GM23248 (cell line): Measurements from ENCODE around the gene ST3GAL5. TPM values are rescaled to one million over a fixed set of nuclear protein-coding genes. Genes with fewer than 3 reads are reported as not detected.
A peak's percentile ranks its signal among the peaks of the same experiment; 100 is the strongest.

Experiments used
- DNase-seq: peaks from one replicate; pipeline ENCODE4 v3.0.0-alpha.2; 2015
- H2AFZ ChIP-seq: fragments of 200-600 bp; sonication (generic); 2 replicates; pipeline ENCODE4 v1.6.1; 2016; ENCODE audit warnings: antibody characterized with exemption
- H3F3A ChIP-seq: fragments of 200-600 bp; sonication (generic); 2 replicates; pipeline ENCODE4 v1.6.1; 2016; ENCODE audit warnings: mild to moderate bottlenecking, antibody characterized with exemption, mixed run types; ENCODE audit not compliant: insufficient read depth
- H3K27ac ChIP-seq: fragments of 200-600 bp; sonication (generic); 2 replicates; pipeline ENCODE4 v1.5.1; 2016; ENCODE audit warnings: mild to moderate bottlenecking
- H3K27me3 ChIP-seq: fragments of 200-600 bp; sonication (generic); replicated peaks from 2 replicates; pipeline ENCODE4 v1.6.1; 2016; ENCODE audit warnings: mild to moderate bottlenecking; ENCODE audit not compliant: insufficient read depth
- H3K36me3 ChIP-seq: fragments of 200-600 bp; sonication (generic); 2 replicates; pipeline ENCODE4 v1.6.1; 2016; ENCODE audit warnings: low read depth, mild to moderate bottlenecking
- H3K4me1 ChIP-seq: fragments of 200-600 bp; sonication (generic); 2 replicates; pipeline ENCODE4 v1.6.1; 2016; ENCODE audit warnings: mild to moderate bottlenecking; ENCODE audit not compliant: insufficient read depth
- H3K4me2 ChIP-seq: fragments of 200-600 bp; sonication (generic); one replicate; pipeline ENCODE4 v1.6.1; 2016; ENCODE audit warnings: mild to moderate bottlenecking; ENCODE audit not compliant: unreplicated experiment
- H3K4me3 ChIP-seq: fragments of 200-600 bp; sonication (generic); 2 replicates; pipeline ENCODE4 v1.5.1; 2016; ENCODE audit warnings: mild to moderate bottlenecking
- H3K79me2 ChIP-seq: fragments of 200-600 bp; sonication (generic); 2 replicates; pipeline ENCODE4 v1.6.1; 2016; ENCODE audit warnings: mild to moderate bottlenecking; ENCODE audit not compliant: insufficient read depth
- H3K9ac ChIP-seq: fragments of 200-600 bp; sonication (generic); 2 replicates; pipeline ENCODE4 v1.6.1; 2016; ENCODE audit warnings: mild to moderate bottlenecking
- H3K9me2 ChIP-seq: fragments of 200-600 bp; sonication (generic); 2 replicates; pipeline ENCODE4 v1.6.1; 2016; ENCODE audit warnings: mixed run types, mild to moderate bottlenecking, moderate library complexity; ENCODE audit not compliant: insufficient read depth
- H3K9me3 ChIP-seq: fragments of 200-600 bp; sonication (generic); one replicate; pipeline ENCODE4 v1.6.1; 2017; ENCODE audit warnings: low read depth
- H4K20me1 ChIP-seq: fragments of 200-600 bp; sonication (generic); 2 replicates; pipeline ENCODE4 v1.6.0; 2016; ENCODE audit not compliant: insufficient read depth
- EZH2 ChIP-seq: fragments of 200-600 bp; sonication (generic); IDR thresholded peaks from 2 replicates; pipeline ENCODE4 v1.6.1; 2018; ENCODE audit warnings: antibody characterized with exemption, mild to moderate bottlenecking; ENCODE audit not compliant: insufficient read depth, poor library complexity, severe bottlenecking
- EZH2phosphoT487 ChIP-seq: fragments of 200-600 bp; sonication (generic); IDR thresholded peaks from 2 replicates; pipeline ENCODE4 v1.6.1; 2018; ENCODE audit warnings: antibody characterized with exemption, moderate library complexity, mild to moderate bottlenecking, low read depth; ENCODE audit not compliant: insufficient read depth
- WGBS, 2 experiments: methylation state at CpG; one replicate each; pipeline ENCODE4 v1.1.6; 2015 to 2017; ENCODE audit warnings: low lambda C conversion rate in 2 of 2, low coverage in 1 of 2; ENCODE audit errors: missing lambda C conversion rate in 2 of 2; 5-methylcytosine and 5-hydroxymethylcytosine counted together
- in situ Hi-C: fragments of 300-500 bp; cut with MboI; formaldehyde crosslinking; loops from 2 replicates; pipeline ENCODE4 v1.15.0; 2020
- polyA plus RNA-seq: library from polyadenylated mRNA; unstranded; fragments of >200 nt; fragmentation: Nextera tagmentation; extraction: Ambion mirVana; gene quantifications from 2 replicates; pipeline ENCODE4 v1.2.1, GENCODE V29; 2016
- total RNA-seq: library from RNA; depleted of rRNA; stranded (reverse); fragments of >200 nt; shearing (Covaris generic); gene quantifications from 2 replicates; pipeline ENCODE4 v1.2.3, GENCODE V29; 2014

Gene ST3GAL5
- total and polyA plus RNA-seq, 2 experiments from 2014 or later = 16.4 to 21.0 TPM

DNA sequence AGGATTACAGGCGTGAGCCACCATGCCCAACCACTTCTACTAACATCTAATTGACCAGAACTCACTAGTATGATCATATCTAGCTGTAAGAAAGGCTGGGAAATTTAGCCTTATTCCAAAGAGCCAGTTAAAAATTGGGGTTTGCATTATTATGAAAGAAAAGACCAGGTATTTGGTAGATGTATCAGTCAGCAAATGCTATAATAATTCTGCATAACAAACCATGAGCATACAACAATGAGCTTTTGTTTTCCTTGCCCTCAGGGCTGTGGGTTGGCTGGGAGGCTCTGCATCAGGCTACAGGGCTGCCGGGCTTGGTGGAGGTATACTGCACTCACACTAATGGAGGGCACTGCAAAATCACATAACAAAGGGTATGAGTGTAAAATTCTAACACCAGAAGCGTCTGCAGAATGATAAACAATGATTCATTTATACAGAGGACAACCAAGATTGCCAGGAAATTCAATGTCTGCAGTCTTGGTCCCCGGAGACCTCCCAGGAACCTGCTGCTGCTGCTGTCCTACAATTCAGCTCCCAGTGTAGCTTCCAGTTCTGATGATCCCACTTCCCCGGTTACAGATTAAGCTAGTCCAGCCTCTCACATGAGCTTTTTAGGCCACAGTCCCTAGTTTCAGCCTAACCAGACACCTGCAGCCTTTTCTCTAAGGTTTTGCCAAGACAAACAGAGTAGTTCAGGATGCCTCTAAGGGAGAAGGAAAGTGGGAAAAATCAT, 32.2 kb upstream of the ST3GAL5 start:
- no peak for TF ChIP-seq EZH2phosphoT487
- TF ChIP-seq EZH2 = no peak
- H3F3A ChIP-seq = peaks cover 30% of the 10 kb centered on the region
- H4K20me1 ChIP-seq = no peaks in the 10 kb centered on the region
- no peaks in the 10 kb centered on the region for H3K27me3 ChIP-seq
- H3K79me2 ChIP-seq = no peaks in the 10 kb centered on the region
- H3K4me1 ChIP-seq = peaks cover 19% of the 10 kb centered on the region; the same call in 1 of the 2 replicates
- WGBS, 2 experiments = 43 to 46% methylated on average over 5 of the region's 5 CpGs
- DNase-seq = peak; percentile 73
- H2AFZ ChIP-seq = no peak overlapping the region
- H3K36me3 ChIP-seq = no peaks in the 10 kb centered on the region
- no peak overlapping the region for H3K4me3 ChIP-seq
- no peak overlapping the region for H3K9ac ChIP-seq
- H3K4me2 ChIP-seq = no peak overlapping the region
- in situ Hi-C loops = no loop called here
- H3K27ac ChIP-seq = no peak overlapping the region
- no peaks in the 10 kb centered on the region for H3K9me2 ChIP-seq
- H3K9me3 ChIP-seq = no peaks in the 10 kb centered on the region

- Histone ChIP-seq H3K27ac (no peak overlapping the region), H3K9me3 (no peaks in the 10 kb centered on the region), H3K27me3 (no peaks in the 10 kb centered on the region), H3K4me3 (no peak overlapping the region), H3K36me3 (no peaks in the 10 kb centered on the region), H3K4me2 (no peak overlapping the region), H3K4me1 (peaks cover 17% of the 10 kb centered on the region), H4K20me1 (no peaks in the 10 kb centered on the region), H3K9me2 (no peaks in the 10 kb centered on the region), H3F3A (peaks cover 21% of the 10 kb centered on the region), H2AFZ (no peak overlapping the region), H3K79me2 (no peaks in the 10 kb centered on the region), H3K9ac (no peak overlapping the region)
- TF ChIP-seq EZH2phosphoT487 (no peak), EZH2 (no peak)
- in situ Hi-C loops = no loop called here
- WGBS, 2 experiments = 56 to 58% methylated on average over 3 of the region's 3 CpGs
- no peak for DNase-seq
These were observed 29.4 kb upstream of the ST3GAL5 start for GRCh38 chr2:85917887-85918795.

DNA sequence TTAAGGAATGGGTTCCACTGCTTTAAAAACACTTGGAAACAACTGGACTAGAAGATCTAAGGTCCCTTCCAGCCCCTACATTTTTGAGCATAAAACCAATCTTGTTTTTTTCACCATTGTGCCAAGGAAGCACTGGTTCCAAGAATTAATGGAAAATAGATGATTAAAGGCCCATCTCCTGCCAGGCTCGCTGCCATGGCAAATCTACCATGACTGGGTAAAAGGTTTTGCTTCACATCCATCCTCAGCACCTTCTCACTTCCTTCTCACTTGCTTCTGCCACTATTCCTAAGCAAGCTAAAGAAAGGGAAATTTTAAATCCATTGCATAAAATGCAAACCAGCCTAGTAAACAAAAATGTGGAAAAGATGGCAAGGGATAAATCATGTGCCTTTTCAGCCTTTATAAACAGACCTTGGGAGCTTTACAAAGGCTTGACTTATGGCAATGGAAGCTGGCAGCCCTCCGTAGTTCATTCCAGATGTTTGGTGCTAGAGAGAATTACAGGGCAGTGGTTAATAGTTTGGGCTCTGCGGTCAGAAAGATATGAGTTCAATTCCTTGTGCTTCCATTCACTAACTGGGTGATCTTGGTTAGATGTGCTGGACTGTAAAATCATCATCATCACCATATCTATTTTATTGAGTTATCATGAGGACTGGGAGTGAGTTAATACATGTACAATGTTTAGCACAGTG, 27.0 kb upstream of the ST3GAL5 start:
- H3K9me3 ChIP-seq = no peaks in the 10 kb centered on the region
- H3K9me2 ChIP-seq = no peaks in the 10 kb centered on the region
- H3F3A ChIP-seq = peaks cover 38% of the 10 kb centered on the region
- peaks cover 36% of the 10 kb centered on the region for H3K4me1 ChIP-seq
- H3K4me3 ChIP-seq = no peak overlapping the region
- H3K36me3 ChIP-seq = no peaks in the 10 kb centered on the region
- no peak overlapping the region for H3K4me2 ChIP-seq
- no peaks in the 10 kb centered on the region for H4K20me1 ChIP-seq
- WGBS, 2 experiments = 44 to 51% methylated on average over 3 of the region's 3 CpGs
- H2AFZ ChIP-seq = no peak overlapping the region
- DNase-seq = peak; percentile 38
- no peak for TF ChIP-seq EZH2phosphoT487
- no peak for TF ChIP-seq EZH2
- no peak overlapping the region for H3K9ac ChIP-seq
- no peak overlapping the region for H3K27ac ChIP-seq
- no peaks in the 10 kb centered on the region for H3K27me3 ChIP-seq
- H3K79me2 ChIP-seq = no peaks in the 10 kb centered on the region
- in situ Hi-C loops = no loop called here

DNA sequence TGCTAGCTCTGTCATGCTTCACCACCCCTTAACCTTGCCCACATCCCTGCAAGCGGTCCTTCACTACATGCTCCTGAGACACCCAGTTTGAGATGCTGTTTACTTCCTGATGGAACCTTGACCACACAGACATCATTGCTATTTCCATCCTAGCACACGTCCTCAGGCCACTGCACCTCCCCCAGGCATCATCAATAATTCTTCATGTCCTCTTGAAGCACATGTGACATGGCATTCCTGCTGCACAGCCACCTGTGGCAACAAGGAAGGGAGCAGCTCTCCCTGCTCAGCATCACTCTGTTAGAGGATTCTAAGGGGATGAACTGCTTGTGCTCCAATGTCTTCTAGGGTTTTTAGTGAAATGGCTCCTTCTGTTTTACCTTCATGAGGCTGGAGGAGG, 26.1 kb upstream of the ST3GAL5 start:
- peaks cover 40% of the 10 kb centered on the region for H3K4me1 ChIP-seq
- H3K27ac ChIP-seq = no peak overlapping the region
- no peaks in the 10 kb centered on the region for H3K36me3 ChIP-seq
- no peak overlapping the region for H3K4me2 ChIP-seq
- H3K9me2 ChIP-seq = no peaks in the 10 kb centered on the region
- no peaks in the 10 kb centered on the region for H3K9me3 ChIP-seq
- no peak for TF ChIP-seq EZH2phosphoT487
- TF ChIP-seq EZH2 = no peak
- H3F3A ChIP-seq = peaks cover 39% of the 10 kb centered on the region
- H4K20me1 ChIP-seq = no peaks in the 10 kb centered on the region
- no peaks in the 10 kb centered on the region for H3K27me3 ChIP-seq
- 48 to 50% methylated on average over 2 of the region's 2 CpGs for WGBS, 2 experiments
- H2AFZ ChIP-seq = no peak overlapping the region
- H3K9ac ChIP-seq = no peak overlapping the region
- no peak overlapping the region for H3K4me3 ChIP-seq
- no peak for DNase-seq
- H3K79me2 ChIP-seq = no peaks in the 10 kb centered on the region
- in situ Hi-C loops = no loop called here
